Upper lobe of left lung (tissue), 4 donors: ENCODE data around the gene PRTFDC1.
"Not testable (repeated sequence)": the region's sequence is repeated elsewhere in the genome, so short reads cannot be mapped to it uniquely, and the experiment has no call there.

ENCODE experiments used
- CTCF ChIP-seq, 6 experiments: fragments of 450-650 bp in 4 of 6; fragments of 200-600 bp in 2 of 6; sonication (generic) in 2 of 6; IDR thresholded peaks; one replicate each; pipeline ENCODE4 v1.5.1; 2016 to 2019; ENCODE audit warnings: antibody characterized with exemption in 6 of 6
- EP300 ChIP-seq, 4 donors: sonication (generic); formaldehyde crosslinking; IDR thresholded peaks; one replicate each; pipeline ENCODE4 v1.5.1; 2017; ENCODE audit warnings: antibody characterized with exemption in 4 of 4, control low read depth in 2 of 4
- POLR2A ChIP-seq, 4 donors: fragments of 450-650 bp; IDR thresholded peaks; one replicate each; pipeline ENCODE4 v1.5.1; 2016 to 2017; ENCODE audit warnings: antibody characterized with exemption in 4 of 4, mild to moderate bottlenecking in 2 of 4
- POLR2AphosphoS5 ChIP-seq, 2 donors: sonication (generic); formaldehyde crosslinking; IDR thresholded peaks; one replicate each; pipeline ENCODE4 v1.5.1; 2017; ENCODE audit warnings: antibody characterized with exemption in 2 of 2

- not testable (repeated sequence) for TF ChIP-seq CTCF, EP300, POLR2A, POLR2AphosphoS5 (IDR thresholded peaks at IDR 0.05)
Measured at GRCh38 chr10:24837781-24838180, 114.6 kb downstream of the PRTFDC1 start.
